ENCODE data around the gene EMC10.

EMC10 gene

GRCh38 chr19:50480281-50481111, 4.2 kb downstream of the EMC10 start:
- Histone ChIP-seq H3K36me3 (ENCODE audit: insufficient read depth) (no peaks in the 10 kb centered on the region), H3K27me3 (ENCODE audit: insufficient read depth, low read depth) (no peaks in the 10 kb centered on the region), H3K4me2 (no peak overlapping the region), H4K20me1 (ENCODE audit: insufficient read depth) (no peaks in the 10 kb centered on the region), H3K4me3 (IDR thresholded peaks at IDR 0.05; ENCODE audit: insufficient read depth, low read depth, low read length) (no peak overlapping the region), H3K27ac (no peak overlapping the region), H2AFZ (ENCODE audit: low read depth) (no peak overlapping the region), H3K79me2 (ENCODE audit: insufficient read depth, low read depth) (peaks cover 17% of the 10 kb centered on the region; the same call in 1 of the 2 replicates), H3K9ac (no peak overlapping the region), H3K4me1 (ENCODE audit: low read depth, poor library complexity, severe bottlenecking) (peaks cover 5% of the 10 kb centered on the region)
- no peak for TF ChIP-seq CTCF (conservative IDR thresholded peaks at IDR 0.05; ENCODE audit: low read depth, low read length)

GRCh38 chr19:50481351-50482149, 5.2 kb downstream of the EMC10 start:
- no peaks in the 10 kb centered on the region for H4K20me1 ChIP-seq (ENCODE audit: insufficient read depth)
- H3K4me1 ChIP-seq (ENCODE audit: low read depth, poor library complexity, severe bottlenecking), result peaks cover 5% of the 10 kb centered on the region
- no peaks in the 10 kb centered on the region for H3K36me3 ChIP-seq (ENCODE audit: insufficient read depth)
- no peak overlapping the region for H3K4me3 ChIP-seq (IDR thresholded peaks at IDR 0.05; ENCODE audit: insufficient read depth, low read depth, low read length)
- H3K9ac ChIP-seq, result no peak overlapping the region
- H3K79me2 ChIP-seq (ENCODE audit: insufficient read depth, low read depth), result peaks cover 17% of the 10 kb centered on the region; the same call in 1 of the 2 replicates
- H3K27me3 ChIP-seq (ENCODE audit: insufficient read depth, low read depth), result no peaks in the 10 kb centered on the region
- H3K27ac ChIP-seq, result no peak overlapping the region
- no peak for TF ChIP-seq CTCF (conservative IDR thresholded peaks at IDR 0.05; ENCODE audit: low read depth, low read length)
- H2AFZ ChIP-seq (ENCODE audit: low read depth), result no peak overlapping the region
- H3K4me2 ChIP-seq, result no peak overlapping the region

GRCh38 chr19:50482271-50482855, 6.1 kb downstream of the EMC10 start:
- no peak for TF ChIP-seq CTCF (conservative IDR thresholded peaks at IDR 0.05; ENCODE audit: low read depth, low read length)
- H3K36me3 ChIP-seq (ENCODE audit: insufficient read depth), result no peaks in the 10 kb centered on the region

GRCh38 chr19:50482916-50483315, 6.6 kb downstream of the EMC10 start:
- Histone ChIP-seq H3K4me2 (no peak overlapping the region), H3K79me2 (ENCODE audit: insufficient read depth, low read depth) (peaks cover 7% of the 10 kb centered on the region; the same call in 1 of the 2 replicates), H3K27me3 (ENCODE audit: insufficient read depth, low read depth) (no peaks in the 10 kb centered on the region), H2AFZ (ENCODE audit: low read depth) (no peak overlapping the region), H4K20me1 (ENCODE audit: insufficient read depth) (no peaks in the 10 kb centered on the region), H3K9ac (no peak overlapping the region), H3K4me3 (IDR thresholded peaks at IDR 0.05; ENCODE audit: insufficient read depth, low read depth, low read length) (no peak overlapping the region), H3K4me1 (ENCODE audit: low read depth, poor library complexity, severe bottlenecking) (no peaks in the 10 kb centered on the region), H3K36me3 (ENCODE audit: insufficient read depth) (no peaks in the 10 kb centered on the region), H3K27ac (no peak overlapping the region)
- no peak for TF ChIP-seq CTCF (conservative IDR thresholded peaks at IDR 0.05; ENCODE audit: low read depth, low read length)

More at GRCh38 chr19:50482271-50482855, 6.1 kb downstream of the EMC10 start:
- H3K4me1 ChIP-seq (ENCODE audit: low read depth, poor library complexity, severe bottlenecking), result peaks cover 2% of the 10 kb centered on the region
- H3K27me3 ChIP-seq (ENCODE audit: insufficient read depth, low read depth), result no peaks in the 10 kb centered on the region
- H3K79me2 ChIP-seq (ENCODE audit: insufficient read depth, low read depth), result peaks cover 12% of the 10 kb centered on the region; the same call in 1 of the 2 replicates
- no peak overlapping the region for H3K4me2 ChIP-seq
- H4K20me1 ChIP-seq (ENCODE audit: insufficient read depth), result no peaks in the 10 kb centered on the region
- H3K27ac ChIP-seq, result no peak overlapping the region
- H3K9ac ChIP-seq, result no peak overlapping the region
- H2AFZ ChIP-seq (ENCODE audit: low read depth), result no peak overlapping the region
- no peak overlapping the region for H3K4me3 ChIP-seq (IDR thresholded peaks at IDR 0.05; ENCODE audit: insufficient read depth, low read depth, low read length)

All from KMS-11 (cell line).